HK-2 (cell line): ENCODE results near the gene TIAM2.

Experiments
- DNase-seq: peaks from one replicate; pipeline ENCODE4 v3.0.0-alpha.2; 2018; ENCODE audit not compliant: unreplicated experiment

The TIAM2 gene

DNA sequence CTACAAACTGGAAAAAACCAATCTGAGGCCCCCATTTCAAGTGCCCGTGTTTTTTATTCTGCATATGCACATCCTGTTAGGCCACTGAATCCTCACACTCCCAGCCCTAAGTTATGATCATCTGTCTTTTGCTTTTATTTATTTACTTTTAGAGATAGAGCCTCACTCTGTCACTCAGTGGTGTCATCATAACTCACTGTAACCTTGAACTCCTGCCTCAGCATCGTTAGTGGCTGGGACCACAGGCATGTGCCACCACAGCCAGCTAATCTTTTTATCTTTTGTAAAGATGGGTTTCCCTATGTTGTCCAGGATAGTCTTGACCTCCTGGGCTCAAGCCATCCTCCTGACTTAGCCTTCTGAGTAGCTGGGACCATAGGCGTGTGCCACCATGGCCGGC lies 239.1 kb downstream of the TIAM2 start:
- DNase-seq: no peak

DNA sequence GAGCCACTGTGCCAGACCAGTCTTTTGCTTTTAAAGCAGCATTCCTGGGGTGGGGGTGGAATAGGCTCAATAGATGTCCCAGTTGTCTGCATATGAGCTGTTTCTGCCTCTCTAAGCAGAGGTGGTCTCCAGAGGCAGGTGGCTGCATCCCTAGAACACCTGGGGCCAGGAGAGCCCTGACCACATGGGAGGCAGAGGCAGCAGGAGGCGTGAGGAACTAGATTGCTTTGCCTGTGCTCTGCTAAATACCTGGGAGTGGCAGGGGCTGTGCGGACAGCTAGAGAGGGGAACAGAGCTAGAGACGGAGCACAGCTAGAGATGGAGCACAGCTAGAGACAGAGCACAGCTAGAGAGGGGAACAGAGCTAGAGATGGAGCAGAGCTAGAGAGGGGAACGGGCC lies 239.6 kb downstream of the TIAM2 start:
- no peak for DNase-seq

DNA sequence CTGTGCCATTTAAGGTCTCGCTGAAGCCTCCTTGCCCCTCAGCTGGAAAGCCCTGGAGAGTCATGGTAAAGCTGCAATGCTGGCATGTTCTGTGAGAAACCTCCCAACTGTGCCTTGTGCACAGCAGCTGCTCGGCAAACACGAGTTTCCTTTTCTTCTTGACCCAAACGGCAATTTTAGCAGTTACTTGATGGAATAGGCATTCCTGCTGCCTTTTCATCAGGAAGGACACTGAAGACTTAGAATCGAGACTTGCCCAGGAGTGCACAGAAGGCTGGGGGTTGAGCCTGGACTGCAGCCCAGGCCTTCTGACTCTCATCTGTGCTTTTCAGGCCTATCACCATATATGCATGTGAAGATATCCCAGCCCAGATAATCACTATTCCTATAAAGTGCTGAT lies 240.0 kb downstream of the TIAM2 start:
- no peak for DNase-seq

DNA sequence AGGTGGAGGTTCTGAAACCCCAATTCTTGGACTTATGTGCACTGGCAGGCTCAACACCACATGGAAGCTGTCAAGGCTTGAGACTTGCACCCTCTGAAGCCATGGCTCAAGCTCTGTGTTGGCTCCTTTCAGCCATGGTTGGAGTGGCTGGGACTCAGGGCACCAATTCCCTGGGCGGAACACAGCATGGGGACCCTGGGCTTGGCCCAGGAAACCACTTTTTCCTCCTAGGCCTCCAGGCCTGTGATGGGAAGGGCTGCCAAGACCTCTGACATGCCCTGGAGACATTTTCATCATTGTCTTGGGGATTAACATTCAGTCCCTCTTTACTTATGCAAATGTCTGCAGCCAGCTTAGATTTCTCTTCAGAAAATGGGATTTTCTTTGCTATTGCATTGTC lies 242.5 kb downstream of the TIAM2 start:
- no peak for DNase-seq

DNA sequence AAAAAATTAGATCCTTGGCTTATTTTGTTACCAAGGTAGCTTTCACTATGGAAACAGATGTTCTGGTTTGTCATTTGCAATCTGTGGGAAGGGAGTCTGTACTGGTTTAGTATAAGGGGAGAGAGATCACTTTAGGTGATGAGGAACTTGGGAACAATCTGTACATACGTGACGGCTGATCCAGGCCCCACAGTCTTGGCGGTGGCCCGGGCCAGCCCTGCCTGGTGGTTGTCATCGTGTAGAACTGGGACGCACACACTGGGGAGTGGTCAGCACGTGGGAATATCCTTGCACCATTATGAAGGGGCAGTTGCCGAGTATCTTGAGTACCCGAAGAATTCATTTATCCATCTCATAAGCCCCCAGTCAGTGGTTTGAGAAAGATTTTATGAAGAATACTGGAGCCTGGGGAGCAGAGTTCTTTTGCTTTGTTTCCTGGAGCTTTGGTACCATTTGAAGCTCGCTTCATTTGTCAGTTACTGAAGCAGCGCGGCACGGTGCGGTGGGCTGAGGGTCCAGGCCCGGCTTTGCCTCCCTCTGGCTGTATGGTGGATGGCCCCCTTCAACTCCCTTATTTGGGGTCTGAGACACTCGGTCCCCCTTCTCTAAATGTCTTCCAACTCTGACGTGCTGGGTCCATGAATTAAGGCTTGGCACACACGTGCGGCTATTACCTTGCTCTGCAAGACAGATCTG lies 245.9 kb downstream of the TIAM2 start:
- DNase-seq: no peak

DNA sequence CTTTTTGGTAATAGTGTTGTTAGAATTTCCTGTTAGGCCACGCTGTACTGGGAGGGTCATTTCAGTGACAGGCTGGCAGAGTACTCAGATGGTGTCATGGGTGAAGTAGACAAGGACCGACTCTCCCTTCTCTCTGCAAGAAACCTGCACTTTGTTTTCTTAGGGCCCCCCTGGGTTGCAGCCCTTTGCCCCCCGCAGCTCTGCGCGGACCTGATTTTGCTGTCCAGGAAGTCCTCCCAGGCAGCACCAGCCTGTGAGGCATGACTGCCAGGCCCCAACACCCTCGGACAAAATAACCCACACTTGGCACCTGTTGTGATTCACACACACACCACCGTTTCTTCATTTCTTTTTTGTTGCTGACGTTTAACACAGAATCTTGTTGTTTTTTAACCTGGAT lies 246.9 kb downstream of the TIAM2 start:
- no peak for DNase-seq

DNA sequence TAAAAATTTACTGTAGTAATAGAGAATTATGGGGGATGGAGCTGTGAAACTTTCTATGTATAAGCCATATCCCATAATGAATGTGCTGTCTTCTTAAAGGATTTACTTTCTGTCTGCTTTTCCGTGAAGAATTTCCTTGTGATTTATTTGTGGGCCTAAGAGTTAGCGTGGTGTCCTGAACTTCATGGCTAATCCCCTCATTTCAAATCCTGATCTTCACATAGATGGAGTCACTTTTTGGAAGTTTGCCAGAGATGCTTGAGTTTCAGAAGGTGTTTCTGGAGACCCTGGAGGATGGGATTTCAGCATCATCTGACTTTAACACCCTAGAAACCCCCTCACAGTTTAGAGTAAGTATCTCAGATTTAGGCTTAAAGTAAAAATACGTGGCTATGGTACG lies 249.3 kb downstream of the TIAM2 start:
- DNase-seq: no peak

DNA sequence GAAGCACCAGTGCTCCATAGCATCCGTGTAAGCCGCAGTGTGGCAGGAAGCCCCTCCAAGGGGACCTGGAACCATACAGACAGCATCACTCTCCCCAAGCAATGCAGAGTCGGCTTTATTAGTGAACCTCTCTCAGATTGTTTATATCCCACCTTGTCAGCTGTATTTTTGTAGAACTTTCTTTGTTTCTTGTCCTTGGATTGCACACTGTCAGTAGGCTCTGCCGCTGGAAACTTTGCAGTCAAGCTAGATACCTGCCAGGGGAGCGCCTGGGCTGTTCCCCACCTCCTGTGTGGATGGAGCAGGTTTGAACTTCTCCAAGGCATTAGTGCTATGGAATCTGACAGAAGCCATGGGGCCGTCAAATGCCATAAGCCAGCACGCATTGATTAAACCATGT lies 250.1 kb downstream of the TIAM2 start:
- DNase-seq: no peak

DNA sequence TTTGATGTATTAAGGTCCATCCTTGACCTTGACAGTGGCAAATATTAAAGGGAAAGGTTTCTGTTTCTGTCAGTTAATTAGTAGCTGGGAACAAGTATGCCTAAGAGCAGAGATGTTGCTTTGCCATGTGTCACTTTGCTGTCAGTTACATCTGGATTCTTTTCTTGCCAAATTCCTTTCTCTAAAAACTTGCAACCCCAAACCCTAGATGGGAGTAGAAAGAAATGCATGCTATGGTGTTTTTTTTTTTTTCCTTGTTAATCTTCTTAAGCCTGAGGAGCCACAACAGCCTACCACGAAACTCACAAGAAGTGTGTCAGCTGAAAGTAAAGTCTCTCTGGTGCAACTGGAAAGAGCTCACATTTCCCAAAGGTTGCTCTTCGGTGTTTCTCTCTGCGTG lies 250.7 kb downstream of the TIAM2 start:
- no peak for DNase-seq

DNA sequence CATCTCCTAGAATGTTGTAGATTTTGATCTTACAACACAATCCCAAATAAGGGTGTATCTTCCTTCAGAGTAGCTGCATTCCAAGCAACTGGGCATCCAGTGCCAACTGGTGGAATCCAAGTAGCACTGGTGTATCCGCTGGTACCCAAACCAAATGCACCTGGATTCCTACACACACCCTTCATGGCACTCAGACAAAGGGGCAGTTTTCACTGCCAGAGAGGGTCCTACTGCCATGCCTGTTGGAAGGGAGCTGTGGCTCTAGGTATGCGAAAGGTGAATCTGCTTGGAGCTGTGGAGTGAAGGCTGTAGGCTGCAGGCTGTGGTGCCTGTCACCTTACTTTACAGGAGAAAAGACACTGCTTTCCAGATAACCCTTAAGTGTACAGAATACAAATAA lies 251.7 kb downstream of the TIAM2 start:
- DNase-seq: no peak

DNA sequence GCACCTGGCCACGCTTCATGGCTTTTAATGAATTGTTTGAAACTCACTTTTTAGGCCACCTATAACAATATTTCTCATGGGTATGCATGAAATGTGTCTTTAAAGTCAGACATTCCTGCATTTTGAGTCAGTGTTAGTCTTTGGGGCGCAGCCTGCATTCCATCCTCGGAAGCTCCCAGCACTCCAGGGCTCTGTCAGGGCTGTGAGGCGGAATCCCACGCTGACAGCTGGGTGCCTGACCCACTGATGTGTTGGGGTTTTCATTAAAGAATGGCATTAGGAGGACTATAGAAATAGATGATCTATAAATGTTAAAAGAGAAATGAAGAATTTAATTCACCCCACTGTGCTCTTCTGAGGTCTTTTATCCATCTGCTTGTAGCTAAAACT lies 252.5 kb downstream of the TIAM2 start:
- DNase-seq: no peak

DNA sequence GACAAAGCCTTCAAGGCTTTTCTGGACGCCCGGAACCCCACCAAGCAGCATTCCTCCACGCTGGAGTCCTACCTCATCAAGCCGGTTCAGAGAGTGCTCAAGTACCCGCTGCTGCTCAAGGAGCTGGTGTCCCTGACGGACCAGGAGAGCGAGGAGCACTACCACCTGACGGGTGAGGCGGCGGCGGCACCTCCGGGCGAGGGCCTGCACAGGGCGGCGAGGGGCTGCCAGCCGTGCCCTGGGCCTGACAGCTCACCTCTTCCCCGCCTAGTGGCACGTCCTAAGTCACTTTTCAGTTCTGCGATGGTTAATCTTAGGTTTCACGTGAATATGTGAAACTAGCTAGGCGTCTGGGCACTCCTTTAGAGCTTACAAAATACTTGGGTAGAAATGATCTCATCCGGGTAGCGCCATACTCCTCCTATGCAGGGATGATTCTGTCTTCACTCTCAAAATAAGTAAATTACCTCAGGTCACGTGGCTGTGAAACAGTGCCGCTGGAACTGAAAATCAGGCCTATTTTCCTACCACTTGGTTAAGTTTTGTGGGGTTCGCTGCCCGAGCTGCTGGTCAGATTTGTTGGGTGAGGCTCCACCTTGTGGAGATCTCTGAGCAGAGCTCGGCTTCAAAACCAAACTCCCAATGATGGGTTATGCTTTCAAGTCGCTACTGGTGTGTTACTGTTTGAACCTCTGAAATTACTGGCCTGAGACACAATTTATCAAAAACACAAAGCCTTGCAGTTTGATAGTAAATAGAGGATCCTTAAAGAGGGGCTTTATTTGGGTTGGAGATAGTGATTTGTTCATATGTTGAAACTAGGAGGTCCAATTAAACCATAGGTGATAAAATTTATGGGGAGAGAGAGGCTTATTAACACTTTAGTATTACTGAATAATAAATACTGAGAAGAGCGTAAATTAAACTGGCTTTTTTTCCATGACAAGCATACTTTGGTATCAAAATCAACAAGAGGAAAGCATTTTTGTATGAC lies 253.2 kb downstream of the TIAM2 start:
- DNase-seq: no peak

DNA sequence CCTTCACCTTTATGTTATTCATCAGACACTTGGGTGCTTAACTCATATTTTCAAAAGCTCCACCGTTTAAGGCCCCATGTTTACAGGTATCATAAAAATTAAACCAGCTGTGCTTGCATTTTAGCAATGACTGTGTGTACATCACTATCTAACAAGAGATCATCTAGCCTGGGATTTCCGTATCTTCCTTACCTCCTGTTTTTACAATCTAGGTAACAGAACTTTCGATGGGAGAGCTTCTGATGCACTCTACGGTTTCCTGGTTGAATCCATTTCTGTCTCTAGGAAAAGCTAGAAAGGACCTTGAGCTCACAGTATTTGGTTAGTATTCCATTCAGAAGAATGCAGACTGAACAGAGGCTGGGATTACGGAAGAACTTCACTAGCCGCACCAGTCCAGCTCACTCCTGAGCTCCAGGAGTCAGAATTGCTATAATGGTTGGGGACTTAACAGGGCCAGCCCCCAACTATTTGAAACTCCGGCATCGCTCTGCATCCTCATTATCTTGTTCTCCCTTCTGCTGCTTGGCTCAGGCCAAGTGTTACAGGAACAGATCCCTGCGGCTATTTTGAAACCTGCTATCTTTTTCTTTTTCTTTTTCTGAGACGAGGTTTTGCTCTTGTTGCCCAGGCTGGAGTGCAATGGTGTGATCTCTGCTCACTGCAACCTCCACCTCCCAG lies 255.7 kb downstream of the TIAM2 start:
- no peak for DNase-seq

DNA sequence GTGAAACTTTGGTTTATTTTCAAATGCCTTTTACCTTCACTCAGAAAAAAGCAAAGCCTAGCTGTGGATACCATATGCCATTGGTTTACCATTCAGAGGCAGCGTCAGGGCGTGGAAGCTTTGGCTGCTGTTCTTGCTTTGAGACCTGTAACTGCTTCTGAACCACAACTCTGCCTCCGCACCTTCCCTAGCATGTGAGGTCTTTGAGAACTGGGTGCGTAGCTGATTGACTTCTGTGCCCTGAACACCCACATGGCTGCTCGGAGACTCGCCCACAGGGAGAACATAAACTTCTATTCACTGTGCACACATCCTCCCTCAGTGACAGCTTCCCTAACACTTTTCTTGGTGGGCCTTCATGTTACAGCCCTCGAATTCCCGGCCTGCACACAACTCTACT lies 257.5 kb downstream of the TIAM2 start:
- DNase-seq: no peak

DNA sequence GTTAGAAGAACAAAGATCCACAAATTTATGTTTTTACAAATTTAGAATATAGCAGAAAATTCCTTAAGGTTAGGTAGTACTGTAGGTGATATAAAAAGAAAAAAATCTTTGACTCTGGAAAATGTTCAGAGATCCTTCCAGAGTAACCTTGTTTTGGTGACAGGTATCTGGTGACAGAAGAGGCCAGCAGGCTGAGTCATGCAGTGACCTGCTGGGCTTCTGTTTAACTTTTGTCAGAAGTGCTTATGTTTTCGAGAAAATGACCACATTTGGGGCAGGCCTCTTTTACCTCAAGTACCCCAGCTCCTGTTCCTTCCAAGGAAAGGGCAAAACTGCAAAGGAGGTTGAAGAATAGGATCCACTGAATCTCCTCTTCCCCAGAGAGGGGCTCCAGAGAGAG lies 258.2 kb downstream of the TIAM2 start:
- no peak for DNase-seq

DNA sequence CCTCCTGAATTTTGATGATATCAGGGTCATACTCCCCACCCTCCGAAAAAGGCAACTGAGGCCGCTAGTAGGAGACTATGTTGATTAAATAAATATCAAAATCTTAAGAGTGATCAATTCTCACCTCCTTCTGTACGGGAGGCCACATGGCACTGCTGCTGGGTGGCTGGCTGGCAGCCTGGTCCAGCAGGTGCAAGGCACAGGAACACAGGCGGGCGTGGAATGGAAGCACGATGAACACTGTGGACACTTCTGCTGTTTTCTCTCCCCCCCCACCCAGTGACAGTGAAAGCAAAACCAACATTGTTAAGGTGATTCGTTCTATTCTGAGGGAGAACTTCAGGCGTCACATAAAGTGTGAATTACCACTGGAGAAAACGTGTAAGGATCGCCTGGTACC lies 259.0 kb downstream of the TIAM2 start:
- DNase-seq: no peak

DNA sequence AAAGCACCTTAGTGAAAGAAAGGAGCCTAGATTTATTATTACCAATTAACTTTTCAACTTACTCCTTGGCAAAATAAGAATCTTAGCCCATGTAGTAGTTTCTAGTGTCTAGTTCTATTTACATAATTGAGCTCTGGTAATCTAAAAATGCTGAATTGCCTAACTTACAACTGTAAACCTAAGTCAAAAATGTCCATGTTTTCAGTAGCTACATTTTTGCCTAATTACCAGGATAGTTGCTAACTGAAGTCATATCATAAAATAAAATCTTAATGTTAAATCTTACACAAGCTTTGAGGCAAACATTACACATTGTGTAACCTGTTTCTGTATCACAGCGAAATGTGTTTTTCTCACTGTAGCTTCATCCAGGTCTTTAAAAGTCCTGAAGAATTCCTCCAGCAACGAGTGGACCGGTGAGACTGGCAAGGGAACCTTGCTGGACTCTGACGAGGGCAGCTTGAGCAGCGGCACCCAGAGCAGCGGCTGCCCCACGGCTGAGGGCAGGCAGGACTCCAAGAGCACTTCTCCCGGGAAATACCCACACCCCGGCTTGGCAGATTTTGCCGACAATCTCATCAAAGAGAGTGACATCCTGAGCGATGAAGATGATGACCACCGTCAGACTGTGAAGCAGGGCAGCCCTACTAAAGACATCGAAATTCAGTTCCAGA lies 261.1 kb downstream of the TIAM2 start:
- DNase-seq: no peak

DNA sequence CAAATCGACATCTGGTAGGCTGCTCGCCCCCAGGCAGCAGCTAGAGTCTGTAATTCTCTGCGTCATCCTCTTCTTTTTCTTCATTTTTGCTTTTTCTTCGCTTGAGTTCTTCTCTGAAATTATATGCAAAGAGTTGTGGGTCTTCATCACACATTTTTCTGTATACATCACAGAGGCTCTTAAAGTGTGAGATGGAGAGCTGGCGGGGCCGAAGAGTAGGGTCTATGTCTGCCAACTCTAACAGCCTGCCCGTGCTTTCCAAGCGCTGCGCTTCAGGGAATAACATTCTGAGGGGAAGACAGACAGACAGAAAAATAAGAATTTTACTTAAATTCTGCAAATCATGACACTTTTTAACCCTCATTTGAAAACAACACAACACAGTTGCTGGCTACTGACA lies 262.7 kb downstream of the TIAM2 start:
- no peak for DNase-seq

DNA sequence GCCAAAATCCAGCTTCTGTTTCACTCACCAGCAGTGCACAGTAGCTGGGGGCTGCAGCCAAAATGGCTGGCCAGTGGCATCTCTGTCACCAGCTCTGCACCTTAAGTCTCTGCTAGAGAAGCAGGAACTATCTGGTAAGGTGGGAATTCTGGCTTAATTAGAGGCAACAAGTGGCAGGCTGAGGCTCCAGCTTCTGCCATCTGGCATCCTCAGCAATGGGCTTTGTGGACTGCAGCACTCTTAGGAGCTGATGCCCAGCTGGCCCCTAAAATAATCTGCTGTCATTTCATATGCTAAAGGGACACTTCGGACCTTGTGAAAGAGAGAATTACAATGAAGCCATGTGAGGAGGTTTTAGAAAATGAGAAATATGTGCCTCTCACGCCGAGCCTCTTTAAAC lies 264.1 kb downstream of the TIAM2 start:
- no peak for DNase-seq

DNA sequence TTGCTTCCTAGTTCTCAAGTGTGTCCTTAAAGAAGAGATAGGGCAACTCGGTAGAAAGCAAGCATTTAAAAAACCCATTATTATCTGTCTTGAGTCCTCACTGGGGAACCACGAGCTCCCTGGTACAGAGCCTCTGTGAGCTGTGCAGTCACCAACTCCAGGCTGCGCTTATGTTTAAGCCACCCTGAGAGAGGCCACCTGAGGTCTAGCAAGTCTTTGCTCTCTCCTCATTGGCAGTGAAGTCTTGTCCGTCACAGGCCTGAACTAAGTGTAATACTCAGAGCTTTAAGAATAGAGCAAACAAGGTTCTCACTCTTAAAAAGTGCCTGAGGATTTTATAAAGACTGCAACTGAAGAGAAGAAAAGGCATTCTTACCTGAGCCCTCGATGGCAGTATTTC lies 264.8 kb downstream of the TIAM2 start:
- DNase-seq: no peak

DNA sequence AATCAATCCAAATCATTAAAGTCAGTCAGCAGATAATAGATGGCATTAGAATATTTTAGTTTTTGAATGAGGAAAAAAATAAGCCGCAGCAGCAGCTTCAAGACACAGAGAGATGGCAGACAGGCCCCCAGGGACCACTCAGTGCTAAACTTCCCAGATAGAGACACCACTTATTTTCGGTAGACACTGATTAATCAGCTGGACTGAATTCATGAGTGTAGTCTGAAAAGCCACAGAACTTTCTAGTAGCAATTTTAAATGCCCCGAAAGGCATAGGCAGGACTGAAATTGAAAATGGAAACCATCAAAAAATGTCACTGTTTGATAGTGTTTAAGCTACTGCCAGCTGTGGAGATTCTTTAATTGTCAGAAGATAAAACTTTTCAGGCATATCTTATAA lies 265.6 kb downstream of the TIAM2 start:
- no peak for DNase-seq
